HG03457 (cell line): Measurements from ENCODE around the gene MED14.

Experiments used
- ATAC-seq: cut with Tn5 transposase; IDR thresholded peaks from one replicate; pipeline ENCODE4 v1.9.1; 2021; ENCODE audit warnings: moderate number of reproducible peaks; ENCODE audit not compliant: unreplicated experiment

The MED14 gene

DNA sequence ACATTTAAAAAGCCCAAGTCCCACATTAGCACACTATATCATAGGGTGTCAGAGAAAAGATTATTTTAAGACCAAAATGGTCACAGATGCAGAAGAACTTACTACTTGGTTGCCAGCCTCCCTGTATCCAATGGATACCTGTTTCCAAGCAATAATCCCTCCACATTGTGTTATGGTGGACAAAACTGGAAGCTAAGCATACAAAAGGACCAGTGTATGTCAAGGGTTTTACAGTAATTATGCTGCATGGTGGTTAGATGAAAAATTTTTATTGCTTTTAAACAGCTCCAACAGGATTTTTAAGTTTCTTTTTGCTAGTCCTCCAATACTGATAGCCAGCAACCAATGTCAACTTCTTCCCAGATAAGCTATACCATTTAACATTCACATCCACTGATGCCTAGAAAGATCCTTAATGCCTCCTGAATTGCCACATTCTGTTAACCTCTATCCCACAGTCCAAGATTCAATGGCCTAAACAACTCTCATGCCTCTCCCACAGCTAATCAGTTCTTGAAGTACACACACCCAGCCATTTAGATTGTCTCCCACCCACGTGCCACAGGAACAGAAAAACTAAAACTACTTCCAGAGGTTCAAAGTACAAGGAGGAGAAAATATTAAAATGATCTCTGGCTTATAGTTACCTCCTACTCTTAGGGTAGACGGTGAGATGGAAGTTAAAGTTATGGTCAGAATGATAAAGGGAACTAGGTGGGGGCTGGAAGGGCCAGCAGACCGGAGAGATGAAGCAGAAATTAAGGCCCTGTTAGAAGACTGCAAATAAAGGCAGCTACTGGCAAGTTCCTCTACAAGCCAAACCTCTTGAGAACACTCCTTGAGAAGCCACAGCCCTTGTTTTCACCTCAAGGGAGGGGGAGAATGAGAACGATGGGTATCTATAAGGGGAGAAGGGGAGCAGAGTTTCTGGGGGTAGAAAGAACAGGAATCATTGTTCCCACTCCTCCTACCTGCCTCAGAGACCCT lies 5.5 kb downstream of the MED14 start:
- no peak for ATAC-seq

DNA sequence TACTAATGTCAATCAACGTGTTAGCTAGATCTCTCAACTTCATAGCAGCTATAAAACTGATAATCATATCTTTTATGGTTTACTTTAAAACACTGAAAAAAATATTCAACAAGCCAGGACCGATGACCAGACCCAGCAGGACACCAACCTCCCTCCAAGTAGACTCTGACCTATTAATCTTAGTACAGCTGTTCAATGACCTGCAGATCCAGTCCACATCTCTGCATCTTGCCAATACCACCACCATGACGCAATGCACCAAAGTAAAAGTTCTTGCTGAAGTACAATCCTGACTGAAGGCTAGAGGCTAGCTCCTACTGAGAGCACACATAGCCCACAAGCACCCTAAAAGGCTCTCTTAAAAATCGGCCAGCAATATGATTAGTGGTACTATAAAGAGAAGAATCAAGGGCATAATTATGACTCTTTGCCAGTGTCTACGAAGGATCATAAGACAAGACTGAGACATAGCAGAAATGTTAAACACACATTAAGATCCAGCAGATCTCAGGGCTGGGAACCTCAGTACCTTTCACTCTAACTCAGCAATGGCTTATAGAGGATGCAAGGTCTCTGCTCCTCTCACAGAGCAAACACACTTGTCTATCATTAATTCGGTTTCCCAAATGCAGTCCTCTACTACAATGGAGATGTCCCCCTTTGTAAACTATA lies 7.6 kb downstream of the MED14 start:
- no peak for ATAC-seq

DNA sequence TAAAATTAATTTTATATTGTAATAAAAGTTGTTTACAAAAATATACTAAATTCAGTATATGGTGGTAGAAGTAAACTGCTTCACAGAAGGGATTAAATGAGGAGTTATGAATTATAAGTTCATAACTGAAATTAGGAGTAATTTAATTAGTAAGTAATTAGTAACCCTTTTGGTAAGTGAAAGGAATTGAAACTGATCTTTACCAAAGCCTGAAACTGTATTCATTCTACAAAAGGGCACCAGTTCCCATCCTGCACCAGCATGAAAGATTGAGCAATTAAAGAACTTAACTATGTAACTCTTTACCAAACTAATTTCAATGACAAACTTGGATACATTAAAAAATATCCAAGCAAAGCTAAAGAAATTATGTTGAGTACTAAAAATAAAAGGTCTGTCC lies 8.2 kb downstream of the MED14 start:
- no peak for ATAC-seq

DNA sequence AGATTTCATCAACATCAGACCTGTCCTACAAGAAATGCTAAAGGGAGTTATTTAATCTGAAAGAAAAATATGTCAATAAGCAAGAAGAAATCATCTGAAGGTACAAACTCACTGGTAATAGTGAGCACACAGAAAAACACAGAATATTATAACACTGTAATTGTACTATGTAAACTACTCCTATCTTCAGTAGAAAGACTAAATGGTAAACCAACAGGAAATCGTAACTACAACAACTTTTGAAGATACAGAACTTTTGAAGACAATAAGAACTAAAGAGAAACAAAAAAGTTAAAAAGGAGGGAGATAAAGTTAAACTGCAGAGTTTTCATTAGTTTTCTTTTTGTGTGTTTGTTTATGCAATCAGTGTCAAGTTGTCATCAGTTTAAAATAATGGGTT lies 12.4 kb downstream of the MED14 start:
- no peak for ATAC-seq

DNA sequence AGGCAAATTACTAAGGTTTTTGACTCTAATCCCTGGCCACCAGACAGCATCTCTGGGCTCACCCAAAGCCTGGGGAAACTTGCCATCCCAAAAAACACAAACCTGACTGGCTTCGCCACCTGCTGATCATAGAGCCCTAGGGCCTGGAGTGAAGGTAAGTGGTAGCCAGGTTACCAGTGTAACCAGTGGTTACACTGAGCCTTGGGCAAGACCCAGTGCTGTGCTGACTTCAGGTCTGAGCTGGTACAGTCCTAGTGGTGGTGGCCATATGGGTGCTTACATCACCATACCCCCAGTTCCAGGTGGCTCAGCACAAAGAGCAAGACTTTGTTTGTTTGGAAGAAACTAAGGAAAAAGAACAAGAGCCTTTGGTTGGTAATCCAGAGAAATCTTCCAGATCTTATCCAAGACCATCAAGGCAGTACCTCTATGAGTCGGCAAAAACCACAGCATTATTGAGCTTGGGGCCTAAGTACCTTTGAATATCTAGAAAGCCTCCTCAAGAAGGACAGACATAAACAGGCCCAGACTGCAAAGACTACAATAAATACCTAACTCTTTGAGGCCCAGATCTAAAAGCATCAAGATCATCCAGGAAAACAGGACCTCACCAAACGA lies 13.7 kb downstream of the MED14 start:
- no peak for ATAC-seq

DNA sequence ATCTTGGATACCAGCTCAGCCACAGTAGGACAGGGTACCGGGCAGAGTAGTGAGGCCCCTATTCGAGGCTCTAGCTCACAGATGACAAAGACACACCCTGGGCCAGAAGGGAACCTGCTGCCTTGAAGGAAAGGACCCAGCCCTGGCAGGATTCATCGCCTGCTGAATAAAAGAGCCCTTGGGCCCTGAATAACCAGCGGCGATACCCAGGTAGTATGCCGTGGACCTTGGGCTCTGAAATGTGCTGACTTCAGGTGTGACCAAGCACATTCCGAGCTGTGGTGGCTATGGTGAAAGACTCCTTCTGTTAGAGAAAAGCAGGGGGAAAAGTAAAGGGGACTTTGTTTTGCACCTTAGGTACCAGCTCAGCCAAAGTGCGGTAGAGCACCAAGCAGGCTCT lies 14.6 kb downstream of the MED14 start:
- ATAC-seq, result no peak

DNA sequence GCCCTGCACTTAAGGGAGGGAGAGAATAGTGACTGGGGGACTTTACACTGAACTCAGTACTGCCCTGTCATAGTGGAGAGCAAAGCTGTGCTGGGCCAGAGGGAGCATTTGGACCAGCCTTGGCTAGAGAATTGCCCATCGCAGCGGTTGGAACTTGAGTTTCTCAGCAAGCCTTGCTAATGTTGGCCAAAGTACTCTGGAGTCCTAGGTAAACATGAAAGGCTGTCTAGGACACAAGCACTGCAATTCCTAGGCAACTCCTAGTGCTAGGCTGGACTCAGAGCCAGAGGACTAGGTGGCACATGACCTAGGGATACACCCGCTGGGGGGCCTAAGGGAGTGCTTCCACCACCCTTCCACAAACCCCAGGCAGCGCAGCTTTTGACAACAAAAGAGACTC lies 15.0 kb downstream of the MED14 start:
- no peak for ATAC-seq

DNA sequence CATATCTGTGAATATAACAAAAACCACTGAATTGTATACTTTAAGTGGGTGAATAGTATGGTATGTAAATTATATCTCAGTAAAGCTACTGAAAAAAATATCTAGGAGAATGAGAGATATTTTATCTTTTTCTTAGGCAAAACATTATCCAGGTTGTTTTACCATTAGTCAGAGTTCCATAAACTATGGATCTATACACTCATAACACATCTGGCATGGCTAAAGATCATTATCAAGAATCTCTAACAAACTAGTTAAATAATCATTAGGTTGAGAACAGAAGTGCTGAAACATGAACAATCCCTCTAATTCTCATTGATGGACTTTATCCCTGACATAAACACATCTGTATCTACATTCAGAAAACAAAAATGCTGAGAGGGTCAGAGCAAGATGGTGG lies 15.6 kb downstream of the MED14 start:
- ATAC-seq, result no peak

DNA sequence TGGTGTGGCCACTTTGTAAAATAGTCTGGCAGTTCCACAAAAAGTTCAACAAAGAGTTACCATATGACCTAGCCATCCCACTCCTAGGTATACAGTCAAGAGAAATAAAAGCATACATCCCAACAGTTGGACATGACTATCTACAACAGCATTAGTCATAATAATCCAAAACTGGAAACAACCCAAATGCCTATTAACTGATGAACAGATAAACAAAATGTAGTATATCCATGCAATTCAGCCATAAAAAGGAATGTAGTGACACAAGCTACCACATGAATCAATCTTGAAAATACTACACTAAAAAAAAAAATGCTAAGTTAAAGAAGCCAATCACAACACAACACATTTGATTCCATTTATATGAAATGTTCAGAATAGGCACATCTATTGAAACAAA lies 16.1 kb downstream of the MED14 start:
- no peak for ATAC-seq

DNA sequence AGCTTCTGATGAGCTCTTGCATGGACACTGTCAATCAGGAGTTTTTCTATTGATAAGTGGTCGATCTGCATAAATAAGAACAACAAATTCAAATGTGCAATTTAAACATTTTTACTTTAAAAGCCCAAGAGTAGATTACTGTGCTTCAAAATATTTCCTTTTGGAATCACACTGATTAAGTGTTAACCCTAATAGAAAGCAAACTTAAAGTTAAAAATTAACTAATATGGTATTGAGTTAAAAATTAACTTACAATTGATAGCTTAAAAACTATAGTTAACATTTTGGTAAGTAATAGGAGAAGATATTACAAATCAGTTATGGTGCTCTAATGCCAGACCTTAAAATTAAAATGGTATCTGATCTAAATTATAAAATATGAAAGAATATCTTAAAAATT lies 25.9 kb downstream of the MED14 start:
- no peak for ATAC-seq

DNA sequence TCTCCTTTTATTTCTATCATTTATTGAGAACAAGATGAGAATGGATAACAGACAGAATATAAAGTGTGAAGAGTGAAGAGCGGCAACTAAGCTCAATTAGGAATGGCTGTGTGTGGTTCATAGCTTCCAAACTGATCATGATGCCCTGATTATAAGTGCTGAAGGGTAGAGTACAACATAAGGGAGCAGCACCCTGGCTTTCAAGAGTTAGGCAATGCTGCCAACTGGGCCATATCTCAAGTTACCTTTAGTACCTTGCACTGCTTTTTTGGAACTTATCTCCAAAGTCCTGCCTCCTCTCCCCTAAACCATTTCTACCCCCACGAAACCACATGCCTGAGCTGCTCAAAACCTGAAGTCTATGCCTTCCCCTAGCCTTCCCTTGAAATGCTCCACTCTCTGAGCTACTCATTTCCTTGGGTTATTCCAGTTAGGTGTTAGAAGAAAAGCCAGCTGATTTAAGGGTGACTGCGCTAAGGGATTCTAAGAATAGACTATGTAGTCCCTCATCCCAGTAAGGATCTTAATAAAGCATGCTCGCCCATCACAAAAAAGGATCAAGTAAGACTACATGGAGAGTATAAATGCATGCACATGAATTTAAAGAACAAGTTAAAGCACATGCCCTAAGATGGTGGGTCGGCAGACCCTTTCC lies 29.6 kb downstream of the MED14 start:
- no peak for ATAC-seq

DNA sequence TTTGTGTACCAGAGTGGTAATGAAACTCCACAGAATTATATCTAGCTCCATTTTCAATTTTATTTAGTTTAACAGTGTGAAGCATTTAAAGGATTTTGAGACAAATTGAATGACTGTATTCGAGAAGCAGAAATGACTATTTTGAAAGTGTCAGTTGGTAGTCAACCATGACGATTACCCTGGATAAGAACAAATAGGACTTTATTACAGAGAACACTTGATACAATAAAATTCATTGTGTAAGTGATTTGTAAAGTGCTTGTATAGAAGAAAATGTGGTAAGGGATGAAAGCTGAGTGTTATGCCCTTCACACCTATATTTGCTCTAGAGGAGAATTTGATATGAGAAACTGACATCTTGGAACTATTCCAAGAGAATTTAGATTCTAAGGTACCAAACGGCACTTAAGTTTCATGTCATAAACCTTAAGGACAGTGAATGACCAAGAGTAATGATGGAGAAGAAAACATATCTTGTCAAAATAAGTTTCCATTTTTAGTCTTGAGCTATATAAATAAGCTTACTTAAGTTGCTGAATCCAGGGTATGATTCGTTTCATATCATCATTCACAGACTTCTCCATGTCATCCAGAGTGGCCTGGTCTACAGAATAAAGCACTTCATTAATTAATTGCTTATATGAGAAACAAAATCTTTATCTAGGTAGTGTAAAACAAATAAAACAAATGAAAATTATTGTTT lies 34.6 kb downstream of the MED14 start:
- no peak for ATAC-seq

DNA sequence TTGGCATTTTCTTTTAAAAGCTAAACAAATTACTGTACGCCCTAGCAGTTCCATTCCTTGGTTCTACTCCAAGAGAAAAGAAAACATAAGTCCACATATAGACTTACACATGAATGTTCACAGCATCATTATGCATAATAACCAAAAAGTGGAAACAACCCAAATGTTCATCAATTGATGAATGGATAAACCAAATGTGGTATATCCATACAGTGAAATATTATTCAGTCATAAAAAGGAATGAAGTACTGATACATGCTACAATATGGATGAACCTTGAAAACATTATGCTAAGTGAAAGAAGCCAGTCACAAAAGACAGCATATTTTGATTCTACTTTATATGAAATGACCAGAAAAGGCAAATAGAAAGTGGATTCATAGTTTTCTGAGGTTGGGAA lies 36.5 kb downstream of the MED14 start:
- ATAC-seq, result no peak

DNA sequence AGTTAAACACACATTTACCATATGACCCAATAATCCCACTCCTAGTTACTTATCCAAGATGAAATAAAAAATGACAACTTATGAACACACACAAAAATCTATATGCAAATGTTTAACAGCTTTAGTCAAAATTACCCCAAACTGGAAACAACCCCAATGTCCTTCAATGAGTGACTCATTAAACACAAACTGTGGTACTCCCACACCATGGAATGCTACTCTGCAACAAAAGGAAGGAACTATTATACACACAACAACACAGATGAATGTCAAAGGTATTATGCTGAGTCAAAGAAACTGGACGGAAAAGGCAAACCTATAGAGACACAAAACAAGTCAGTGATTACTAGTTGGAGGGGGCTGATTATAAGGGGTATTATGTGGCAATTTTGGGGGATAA lies 40.5 kb downstream of the MED14 start:
- ATAC-seq, result no peak

DNA sequence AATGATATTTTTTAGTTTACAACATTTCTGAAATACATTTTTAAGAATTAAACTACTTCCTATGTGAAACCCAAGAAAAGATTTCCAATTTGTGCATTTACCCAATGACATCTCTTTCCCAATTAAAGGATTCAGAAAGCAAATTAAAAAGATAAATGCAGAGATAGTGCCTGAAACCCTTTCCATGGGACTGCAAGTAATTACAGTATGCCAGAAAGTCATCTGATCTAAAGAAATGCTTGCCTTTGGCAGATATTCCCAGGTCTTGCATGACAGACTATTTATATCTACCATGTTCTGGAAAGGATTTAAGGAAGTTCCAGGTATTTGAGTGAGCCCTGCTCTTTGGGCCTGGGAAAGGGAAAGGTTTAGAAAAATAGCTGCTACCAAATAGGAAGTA lies 46.4 kb downstream of the MED14 start:
- ATAC-seq, result no peak

DNA sequence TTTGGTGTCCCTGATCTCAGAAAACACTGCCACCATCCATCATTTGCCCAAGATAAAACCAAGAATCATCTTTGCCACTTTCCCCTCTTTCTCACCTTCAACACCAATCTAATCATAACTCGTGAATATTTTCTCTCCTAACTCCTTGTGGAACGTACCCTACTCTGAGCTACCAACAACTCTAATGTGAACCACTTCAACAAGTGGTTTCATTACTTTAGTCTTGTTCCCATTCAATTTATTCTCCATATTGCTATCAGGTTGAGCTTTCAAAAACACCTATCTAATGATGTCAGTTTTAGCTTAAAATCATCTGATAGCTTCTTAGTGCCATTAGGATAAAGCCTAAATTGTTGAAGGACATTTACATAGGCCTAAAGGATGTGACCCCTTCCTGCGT lies 48.2 kb downstream of the MED14 start:
- ATAC-seq, result no peak

DNA sequence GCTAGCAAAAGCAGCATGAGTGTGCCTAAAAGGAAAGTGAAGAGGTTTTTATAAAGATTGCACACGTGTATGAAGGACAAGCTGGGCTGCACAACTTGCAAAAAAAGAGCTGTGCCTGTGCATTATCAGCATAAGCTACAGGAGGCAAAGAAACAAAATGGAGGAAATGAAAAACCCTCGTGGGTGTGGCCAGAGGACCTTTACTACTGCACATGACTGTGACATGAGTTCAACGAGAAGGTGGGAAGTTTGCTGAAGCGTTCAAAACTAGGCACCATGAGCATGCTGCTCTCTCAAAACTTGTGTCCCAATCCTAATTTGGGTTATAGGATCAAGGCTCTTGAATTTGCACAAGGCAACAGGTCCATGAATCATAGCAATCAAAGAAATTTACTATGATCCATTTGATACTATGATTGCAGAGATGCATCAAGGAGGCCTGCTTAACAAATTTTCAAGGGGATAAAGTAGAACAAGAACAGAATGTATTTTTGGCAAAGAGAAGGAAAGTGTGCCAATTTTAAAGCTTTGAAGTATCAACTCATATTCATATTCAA lies 49.9 kb downstream of the MED14 start:
- no peak for ATAC-seq

DNA sequence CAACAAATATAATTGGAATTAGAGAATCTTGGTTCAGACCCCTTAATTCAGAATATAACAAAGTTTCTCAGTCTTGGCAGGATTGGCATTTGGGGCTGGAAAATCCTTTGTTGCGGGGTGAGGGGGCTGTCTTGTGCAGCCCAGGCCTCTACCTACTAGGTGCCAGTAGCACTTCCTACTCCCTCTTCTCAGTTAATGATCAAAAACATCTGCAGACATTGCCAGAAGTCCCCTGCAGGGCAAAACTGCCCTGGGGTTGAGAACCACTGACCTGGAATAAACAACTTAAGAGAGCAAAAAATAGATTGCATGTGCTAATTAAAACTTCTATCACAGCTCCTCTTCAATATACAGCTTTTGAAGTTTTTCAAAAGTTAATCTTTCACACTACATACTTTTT lies 51.2 kb downstream of the MED14 start:
- no peak for ATAC-seq

DNA sequence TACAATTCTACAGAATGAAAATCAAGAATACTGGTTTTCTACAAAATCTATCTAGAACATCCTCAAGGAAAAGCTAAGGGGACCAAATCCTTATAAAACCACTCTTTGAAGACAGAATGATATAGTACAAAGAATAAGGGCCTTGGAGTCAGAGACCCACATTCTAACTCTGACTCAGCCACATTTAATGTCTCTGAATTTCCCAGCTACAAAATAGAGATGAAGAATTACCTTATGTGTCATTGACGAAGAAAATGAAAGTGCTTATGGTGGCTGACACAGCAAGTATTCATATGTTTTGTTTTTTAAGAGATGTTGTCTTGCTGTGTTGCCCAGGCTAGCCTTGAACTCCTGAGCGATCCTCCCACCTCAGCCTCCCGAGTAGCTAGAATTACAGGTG lies 52.1 kb downstream of the MED14 start:
- ATAC-seq, result no peak

DNA sequence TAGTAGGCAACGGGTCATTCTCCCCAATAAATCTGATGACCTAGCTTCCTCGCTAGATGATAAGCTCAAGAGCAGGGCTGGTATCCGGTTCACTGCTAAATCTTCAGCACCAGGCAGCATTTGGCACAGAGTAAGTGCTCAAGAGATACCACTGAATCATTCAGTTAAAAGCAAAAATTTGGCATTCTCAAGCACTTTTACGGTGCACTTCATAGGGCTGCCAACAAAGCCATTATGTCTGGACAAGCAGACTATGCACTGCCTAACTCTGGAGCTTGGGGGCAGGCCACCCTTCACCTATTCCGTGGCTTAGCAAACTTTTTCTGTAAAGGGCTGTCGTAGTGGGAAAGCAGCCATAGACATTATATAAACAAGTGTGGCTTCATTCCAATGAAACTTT lies 64.2 kb downstream of the MED14 start:
- ATAC-seq, result no peak
